GM12892 (cell line): ENCODE measurements around the gene SNHG17.
"Not testable (repeated sequence)": the region's sequence is repeated elsewhere in the genome, so short reads cannot be mapped to it uniquely, and the experiment has no call there.

Experiments used
- DNase-seq: peaks from one replicate; pipeline ENCODE4 v3.0.0; 2011; ENCODE audit not compliant: insufficient read length
- FAIRE-seq: peaks from 2 replicates; lab custom pipeline; 2011; peaks lifted over from hg19 to GRCh38; lab: Jason Lieb, UNC
- POLR2A ChIP-seq: IDR thresholded peaks from 2 replicates; pipeline ENCODE4 v1.6.1; 2011; ENCODE audit warnings: low read depth, low read length, control low read depth
- POLR2AphosphoS5 ChIP-seq: IDR thresholded peaks from 2 replicates; pipeline ENCODE4 v1.6.1; 2011; ENCODE audit warnings: low read depth, low read length, control low read depth
- TAF1 ChIP-seq: IDR thresholded peaks from 2 replicates; pipeline ENCODE4 v1.6.1; 2011; ENCODE audit warnings: low read depth, mild to moderate bottlenecking, control low read depth, low read length, borderline replicate concordance

Gene SNHG17

GRCh38 chr20:38406476-38406875, 28.7 kb downstream of the SNHG17 start:
- DNase-seq (no peak), FAIRE-seq (no peak)
- TF ChIP-seq POLR2AphosphoS5: no peak
- TF ChIP-seq POLR2A: no peak
- TF ChIP-seq TAF1: no peak

GRCh38 chr20:38405132-38405531, 30.0 kb downstream of the SNHG17 start:
- FAIRE-seq: no peak
- TF ChIP-seq TAF1: no peak
- TF ChIP-seq POLR2A: no peak
- no peak for TF ChIP-seq POLR2AphosphoS5

GRCh38 chr20:38404016-38404415, 31.1 kb downstream of the SNHG17 start:
- FAIRE-seq (no peak), DNase-seq (no peak)
- no peak for TF ChIP-seq TAF1
- TF ChIP-seq POLR2A: no peak
- TF ChIP-seq POLR2AphosphoS5: no peak

More at GRCh38 chr20:38405132-38405531, 30.0 kb downstream of the SNHG17 start:
- no peak for DNase-seq

GRCh38 chr20:38402816-38403215, 32.3 kb downstream of the SNHG17 start:
- no peak for FAIRE-seq
- DNase-seq: no peak
- TF ChIP-seq TAF1 (no peak), POLR2AphosphoS5 (no peak), POLR2A (no peak)

- FAIRE-seq: no peak
Measured at GRCh38 chr20:38402089-38402488, 33.0 kb downstream of the SNHG17 start.

GRCh38 chr20:38395751-38396395, 39.3 kb downstream of the SNHG17 start:
- not testable (repeated sequence) for FAIRE-seq, DNase-seq

More at GRCh38 chr20:38402089-38402488, 33.0 kb downstream of the SNHG17 start:
- no peak for DNase-seq
- TF ChIP-seq TAF1 (no peak), POLR2AphosphoS5 (no peak)

GRCh38 chr20:38395165-38395564, 40.0 kb downstream of the SNHG17 start:
- TF ChIP-seq POLR2A (no peak), TAF1 (no peak)
- FAIRE-seq (no peak), DNase-seq (no peak)

GRCh38 chr20:38393259-38393658, 41.9 kb downstream of the SNHG17 start:
- no peak for DNase-seq
- FAIRE-seq: no peak
- no peak for TF ChIP-seq POLR2A
- no peak for TF ChIP-seq TAF1
- no peak for TF ChIP-seq POLR2AphosphoS5

- DNase-seq: no peak
- no peak for TF ChIP-seq TAF1
- no peak for TF ChIP-seq POLR2A
- no peak for TF ChIP-seq POLR2AphosphoS5
- FAIRE-seq: no peak
Measured at GRCh38 chr20:38392356-38392755, 42.8 kb downstream of the SNHG17 start.

GRCh38 chr20:38387953-38388352, 47.2 kb downstream of the SNHG17 start:
- no peak for TF ChIP-seq POLR2A
- no peak for TF ChIP-seq POLR2AphosphoS5
- no peak for TF ChIP-seq TAF1
- no peak for DNase-seq
- FAIRE-seq: no peak

- DNase-seq (no peak), FAIRE-seq (no peak)
Measured at GRCh38 chr20:38386851-38387250, 48.3 kb downstream of the SNHG17 start.

GRCh38 chr20:38386004-38386403, 49.1 kb downstream of the SNHG17 start:
- FAIRE-seq (peak; percentile 40), DNase-seq (no peak)
- TF ChIP-seq TAF1 (no peak), POLR2AphosphoS5 (no peak), POLR2A (no peak)

More at GRCh38 chr20:38386851-38387250, 48.3 kb downstream of the SNHG17 start:
- no peak for TF ChIP-seq POLR2A
- TF ChIP-seq POLR2AphosphoS5: no peak
- no peak for TF ChIP-seq TAF1
